HL-60 (cell line): ENCODE measurements around the gene CABLES2.

Source experiments
- DNase-seq, 2 experiments: peaks; one replicate each; pipeline ENCODE4 v3.0.0-alpha.2; 2010 to 2020; ENCODE audit warnings: low read depth in 1 of 2, low spot score in 1 of 2
- H3K27ac ChIP-seq: fragments of 250-450 bp; sonication (Bioruptor Pico); replicated peaks from 2 replicates; pipeline ENCODE4 v1.5.1; 2020; ENCODE audit warnings: mild to moderate bottlenecking, moderate library complexity
- H3K27me3 ChIP-seq: fragments of 250-450 bp; sonication (Bioruptor Pico); 2 replicates; pipeline ENCODE4 v1.5.1; 2021; ENCODE audit warnings: mild to moderate bottlenecking, moderate library complexity; ENCODE audit not compliant: insufficient read depth, poor library complexity, severe bottlenecking
- H3K4me3 ChIP-seq: replicated peaks from 2 replicates; pipeline ENCODE4 v1.5.1; 2011; ENCODE audit warnings: mild to moderate bottlenecking, control low read depth, low read length; ENCODE audit not compliant: insufficient read depth
- CTCF ChIP-seq: IDR thresholded peaks from one replicate; pipeline ENCODE4 v1.5.1; 2011; ENCODE audit warnings: low read length, control low read depth, inconsistent platforms; ENCODE audit not compliant: insufficient read depth
- GABPA ChIP-seq: IDR thresholded peaks from 2 replicates; pipeline ENCODE4 v1.6.1; 2012; ENCODE audit warnings: low read depth
- POLR2AphosphoS5 ChIP-seq: IDR thresholded peaks from 2 replicates; pipeline ENCODE4 v1.6.1; 2012; ENCODE audit warnings: low read depth
- REST ChIP-seq: IDR thresholded peaks from 2 replicates; pipeline ENCODE4 v1.6.1; 2012; ENCODE audit warnings: low read depth; ENCODE audit not compliant: insufficient replicate concordance
- SPI1 ChIP-seq: IDR thresholded peaks from 2 replicates; pipeline ENCODE4 v1.6.1; 2012; ENCODE audit warnings: low read depth, mild to moderate bottlenecking, borderline replicate concordance

The CABLES2 gene

GRCh38 chr20:62351469-62352401 is 55.4 kb downstream of the CABLES2 start:
- no peak for TF ChIP-seq SPI1
- TF ChIP-seq REST = no peak
- TF ChIP-seq GABPA = no peak
- no peak for TF ChIP-seq CTCF
- no peak for TF ChIP-seq POLR2AphosphoS5
- Histone ChIP-seq H3K4me3 (no peak overlapping the region), H3K27ac (no peak overlapping the region), H3K27me3 (peaks cover 7% of the 10 kb centered on the region)
- no peak for DNase-seq

DNA sequence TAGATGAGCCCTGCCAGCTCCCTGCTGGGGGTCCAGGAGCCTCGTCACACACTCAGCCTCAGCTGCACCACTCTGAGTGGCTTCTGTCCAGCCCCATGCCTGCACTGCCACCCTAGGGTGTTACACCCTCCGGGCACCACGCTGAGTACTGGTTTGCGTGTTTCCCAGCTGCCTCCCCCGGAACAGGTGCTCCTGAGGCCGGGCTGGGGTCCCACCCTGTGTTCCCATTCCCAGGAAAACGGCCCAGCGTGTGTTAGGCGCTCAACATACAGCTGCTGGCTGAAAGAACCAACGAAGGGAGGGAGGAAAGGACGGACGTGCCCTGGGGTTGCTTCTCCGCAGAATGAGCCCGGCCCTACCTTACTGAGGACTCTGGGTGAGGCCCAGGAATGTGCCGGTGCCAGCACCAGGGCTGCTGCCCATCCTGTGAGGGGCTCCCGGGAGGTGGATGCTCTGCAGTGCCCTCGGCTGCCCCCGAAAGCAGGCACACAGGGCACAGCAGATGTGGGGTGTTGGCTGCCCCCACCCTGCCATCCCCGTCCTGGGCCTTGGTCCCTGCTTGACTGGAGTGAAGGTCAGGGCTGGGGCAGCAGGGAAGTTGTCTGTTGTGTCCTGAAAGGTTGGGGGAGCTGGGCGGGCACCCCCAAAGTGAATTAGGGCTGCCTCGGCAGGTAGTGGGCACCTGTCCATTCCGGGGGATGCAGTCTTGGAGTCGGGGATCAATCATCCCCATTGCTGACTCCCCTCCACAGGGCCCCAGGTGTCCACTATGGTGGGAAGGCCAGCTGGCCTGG is 56.3 kb downstream of the CABLES2 start:
- Histone ChIP-seq H3K4me3 (no peak overlapping the region), H3K27me3 (no peaks in the 10 kb centered on the region), H3K27ac (no peak overlapping the region)
- DNase-seq = no peak
- no peak for TF ChIP-seq GABPA
- no peak for TF ChIP-seq SPI1
- no peak for TF ChIP-seq CTCF
- TF ChIP-seq POLR2AphosphoS5 = no peak
- TF ChIP-seq REST = no peak

DNA sequence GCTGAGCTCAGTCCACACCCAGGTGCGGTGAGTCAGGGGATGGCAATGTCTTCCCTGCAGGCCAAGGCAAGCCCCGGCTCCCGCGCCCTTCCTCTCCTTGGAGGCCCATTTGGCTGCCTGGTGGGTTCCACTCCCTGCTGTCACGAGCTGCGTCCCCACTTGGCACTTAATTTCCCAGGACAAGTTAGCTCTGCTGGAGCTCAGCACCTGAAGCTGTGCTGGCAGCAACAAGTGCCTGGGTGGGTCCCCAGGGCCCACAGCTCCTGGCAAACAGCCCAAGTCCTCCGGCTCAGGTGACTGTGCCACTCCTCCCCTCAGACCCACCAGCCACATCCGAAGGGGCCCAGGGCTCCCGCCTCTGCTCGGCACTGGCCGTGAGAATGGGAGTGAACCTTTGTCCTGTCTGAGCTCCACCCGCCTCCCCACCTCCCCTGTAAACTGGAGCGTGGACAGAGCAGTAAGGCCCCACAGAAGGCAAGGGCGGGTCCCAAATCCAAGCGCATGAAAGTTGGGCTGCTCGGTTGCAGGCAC is 56.9 kb downstream of the CABLES2 start:
- DNase-seq = no peak
- no peak for TF ChIP-seq POLR2AphosphoS5
- TF ChIP-seq CTCF = no peak
- no peak for TF ChIP-seq SPI1
- TF ChIP-seq GABPA = no peak
- no peak for TF ChIP-seq REST
- H3K27ac ChIP-seq = no peak overlapping the region

More for the DNA sequence above, 56.9 kb downstream of the CABLES2 start:
- H3K4me3 ChIP-seq = no peak overlapping the region
- H3K27me3 ChIP-seq = no peaks in the 10 kb centered on the region
